Prostate gland (tissue), 2 donors: ENCODE results near the gene CDK10.
"Not testable (repeated sequence)": the region's sequence is repeated elsewhere in the genome, so short reads cannot be mapped to it uniquely, and the experiment has no call there.

ENCODE experiments used
- CTCF ChIP-seq, 4 experiments: fragments of 200-600 bp in 2 of 4; fragments of 450-650 bp in 2 of 4; sonication (generic) in 2 of 4; IDR thresholded peaks; 1 replicate in 3 of 4; 2 replicates in 1 of 4; pipeline ENCODE4 v1.5.1; 2016 to 2019; ENCODE audit warnings: antibody characterized with exemption in 4 of 4, mild to moderate bottlenecking in 2 of 4, moderate library complexity in 2 of 4
- POLR2A ChIP-seq: fragments of 450-650 bp; IDR thresholded peaks from one replicate; pipeline ENCODE4 v1.6.1; 2016; ENCODE audit warnings: antibody characterized with exemption, mild to moderate bottlenecking

GRCh38 chr16:89671565-89671964, 14.9 kb upstream of the CDK10 start:
- not testable (repeated sequence) for TF ChIP-seq CTCF (IDR thresholded peaks at IDR 0.05); POLR2A
